ENCODE results near the gene HPRT1.
"Not testable (repeated sequence)": the region's sequence is repeated elsewhere in the genome, so short reads cannot be mapped to it uniquely, and the experiment has no call there.

HPRT1 gene, protein sequence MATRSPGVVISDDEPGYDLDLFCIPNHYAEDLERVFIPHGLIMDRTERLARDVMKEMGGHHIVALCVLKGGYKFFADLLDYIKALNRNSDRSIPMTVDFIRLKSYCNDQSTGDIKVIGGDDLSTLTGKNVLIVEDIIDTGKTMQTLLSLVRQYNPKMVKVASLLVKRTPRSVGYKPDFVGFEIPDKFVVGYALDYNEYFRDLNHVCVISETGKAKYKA

DNA sequence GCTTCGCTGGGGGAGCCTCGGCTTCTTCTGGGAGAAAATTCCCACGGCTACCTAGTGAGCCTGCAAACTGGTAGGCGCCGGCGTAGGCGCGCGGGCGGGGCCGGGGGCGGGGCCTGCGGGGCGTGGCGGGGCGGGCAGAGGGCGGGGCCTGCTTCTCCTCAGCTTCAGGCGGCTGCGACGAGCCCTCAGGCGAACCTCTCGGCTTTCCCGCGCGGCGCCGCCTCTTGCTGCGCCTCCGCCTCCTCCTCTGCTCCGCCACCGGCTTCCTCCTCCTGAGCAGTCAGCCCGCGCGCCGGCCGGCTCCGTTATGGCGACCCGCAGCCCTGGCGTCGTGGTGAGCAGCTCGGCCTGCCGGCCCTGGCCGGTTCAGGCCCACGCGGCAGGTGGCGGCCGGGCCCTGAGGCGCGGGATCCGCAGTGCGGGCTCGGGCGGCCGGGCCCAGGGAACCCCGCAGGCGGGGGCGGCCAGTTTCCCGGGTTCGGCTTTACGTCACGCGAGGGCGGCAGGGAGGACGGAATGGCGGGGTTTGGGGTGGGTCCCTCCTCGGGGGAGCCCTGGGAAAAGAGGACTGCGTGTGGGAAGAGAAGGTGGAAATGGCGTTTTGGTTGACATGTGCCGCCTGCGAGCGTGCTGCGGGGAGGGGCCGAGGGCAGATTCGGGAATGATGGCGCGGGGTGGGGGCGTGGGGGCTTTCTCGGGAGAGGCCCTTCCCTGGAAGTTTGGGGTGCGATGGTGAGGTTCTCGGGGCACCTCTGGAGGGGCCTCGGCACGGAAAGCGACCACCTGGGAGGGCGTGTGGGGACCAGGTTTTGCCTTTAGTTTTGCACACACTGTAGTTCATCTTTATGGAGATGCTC is at the start of gene HPRT1:
Gene HPRT1 (plus strand): TSS at position 161 of the 857 bp plus-strand sequence. CDS start 147 bp downstream, at position 308.
- no peak for FAIRE-seq
- DNase-seq (ENCODE audit: low spot score) = peak; percentile 73

DNA sequence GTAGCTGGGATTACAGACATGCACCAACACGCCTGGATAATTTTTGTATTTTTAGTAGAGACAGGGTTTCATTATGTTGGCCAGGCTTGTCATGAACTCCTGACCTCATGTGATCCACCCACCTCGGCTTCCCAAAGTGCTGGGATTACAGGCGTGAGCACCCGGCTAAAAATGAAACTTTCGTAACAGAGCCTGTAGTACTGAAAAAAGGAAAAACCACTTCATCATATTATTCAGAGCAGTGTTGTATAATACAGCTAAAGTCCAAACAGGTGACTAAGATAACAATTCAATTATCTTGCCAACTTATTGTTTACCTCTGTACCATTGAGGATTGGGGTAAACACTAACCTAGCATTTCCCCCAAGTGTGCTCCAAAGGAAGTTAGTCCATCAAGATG is 43.9 kb upstream of the HPRT1 start:
- FAIRE-seq = no peak
- DNase-seq (ENCODE audit: low spot score) = no peak

DNA sequence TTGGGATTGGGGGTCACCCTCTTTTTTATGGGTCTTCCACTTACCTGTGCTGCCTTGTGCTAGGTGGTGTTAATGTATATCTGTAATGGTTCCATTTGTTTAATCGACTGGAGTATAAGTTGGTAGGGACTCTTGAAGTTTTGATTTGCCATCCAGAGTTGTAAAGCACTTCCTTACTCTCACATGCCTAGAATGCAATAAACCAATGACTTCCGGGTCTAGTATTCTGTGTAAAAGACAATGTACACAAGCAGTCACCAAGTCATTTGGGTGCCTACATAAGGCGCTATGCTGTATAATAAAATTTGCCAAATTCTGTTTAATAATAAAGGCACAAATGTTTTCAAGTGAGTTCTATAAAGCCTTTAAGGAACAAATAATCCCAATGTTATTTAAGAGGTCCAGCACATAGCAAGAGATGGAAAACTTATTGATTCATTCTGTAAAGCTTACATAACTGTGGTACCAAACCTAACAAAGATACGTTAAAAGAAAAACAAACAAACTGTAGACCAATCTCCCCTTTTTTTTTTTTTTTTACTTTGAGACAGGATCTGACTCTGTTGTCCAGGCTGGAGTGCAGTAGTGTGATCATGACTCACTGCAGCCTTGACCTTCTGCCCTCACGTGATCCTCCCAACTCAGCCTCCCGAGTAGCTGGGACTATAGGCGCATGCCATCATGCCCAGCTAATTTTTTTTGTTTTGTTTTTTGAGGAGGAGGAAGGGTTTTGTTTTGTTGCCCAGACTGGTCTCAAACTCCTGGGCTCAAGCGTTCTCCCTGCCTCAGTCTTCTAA is 41.5 kb upstream of the HPRT1 start:
- no peak for FAIRE-seq
- no peak for DNase-seq (ENCODE audit: low spot score)

DNA sequence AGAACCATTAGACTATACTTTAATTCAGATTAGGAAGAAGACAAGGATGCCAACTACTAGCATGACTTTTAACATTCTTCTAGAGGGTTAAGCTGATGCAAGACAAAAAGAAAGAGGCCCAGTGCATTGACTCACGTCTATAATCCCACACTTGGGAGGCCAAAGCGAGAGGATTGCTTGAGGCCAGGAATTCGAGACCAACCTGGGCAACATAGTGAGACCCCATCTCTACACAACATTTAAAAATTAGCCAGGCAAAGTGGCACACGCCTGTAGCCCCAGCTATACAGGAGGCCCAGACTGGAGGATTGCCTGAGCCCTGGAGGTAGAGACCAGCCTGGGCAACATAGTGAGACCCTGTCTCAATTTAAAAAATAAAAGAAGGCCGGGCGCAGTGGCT is 40.2 kb upstream of the HPRT1 start:
- FAIRE-seq = no peak
- no peak for DNase-seq (ENCODE audit: low spot score)

DNA sequence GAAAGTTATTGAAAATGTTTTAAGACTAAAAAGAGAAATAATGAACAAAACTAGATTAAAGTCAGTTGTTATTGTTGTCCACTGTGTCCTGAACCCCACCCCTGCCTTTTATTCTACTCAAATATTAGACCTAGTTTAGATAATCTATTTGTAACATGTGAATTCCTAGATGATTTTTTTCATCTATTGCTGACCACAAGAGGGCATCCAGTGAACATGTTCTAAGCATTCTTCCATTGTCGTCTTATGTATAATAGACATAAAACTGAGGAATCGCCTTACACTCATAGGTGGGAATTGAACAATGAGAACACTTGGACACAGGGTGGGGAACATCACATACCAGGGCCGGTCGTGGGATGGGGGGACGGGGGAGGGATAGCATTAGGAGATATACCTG is 36.4 kb upstream of the HPRT1 start:
- DNase-seq (ENCODE audit: low spot score) (no peak), FAIRE-seq (no peak)

DNA sequence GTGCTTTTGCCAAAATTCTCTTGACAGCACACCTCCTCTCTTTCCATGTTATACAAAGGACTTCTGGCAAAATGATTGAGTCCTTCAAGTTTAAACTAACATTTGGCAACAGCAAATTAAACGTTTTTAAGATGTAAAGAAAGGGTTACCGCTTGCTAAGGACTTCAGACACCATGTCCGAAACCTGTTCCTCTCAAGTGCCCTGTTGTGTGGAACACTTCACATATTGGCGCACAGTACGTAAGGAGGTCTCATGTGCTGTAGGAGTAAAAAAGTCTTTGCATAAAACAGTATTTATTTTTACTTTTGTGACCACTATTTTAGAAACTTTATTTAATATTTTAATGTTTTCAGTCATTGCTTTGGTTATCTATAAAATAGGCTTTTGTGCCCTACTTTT is 33.7 kb upstream of the HPRT1 start:
- DNase-seq (ENCODE audit: low spot score) = no peak
- no peak for FAIRE-seq

DNA sequence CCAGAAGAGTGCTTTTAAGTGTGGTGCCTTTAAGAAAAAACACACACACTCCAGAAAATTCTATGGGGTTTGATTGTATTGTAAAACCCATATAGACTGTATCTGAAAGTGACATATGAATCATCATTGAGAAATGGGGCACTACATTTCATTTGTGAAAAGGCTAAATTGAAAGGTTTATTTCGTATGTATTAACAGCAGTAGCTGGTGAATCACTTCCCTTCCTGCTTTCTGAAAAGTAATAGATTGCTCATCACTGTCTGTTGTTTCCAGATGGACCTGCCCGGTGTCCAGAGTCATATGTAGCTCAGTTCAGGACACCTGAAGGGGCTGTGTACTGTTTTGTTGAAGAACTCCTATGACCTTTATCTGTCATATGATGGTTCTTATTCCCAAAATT is 28.1 kb upstream of the HPRT1 start:
- DNase-seq (ENCODE audit: low spot score) = no peak
- FAIRE-seq = no peak

DNA sequence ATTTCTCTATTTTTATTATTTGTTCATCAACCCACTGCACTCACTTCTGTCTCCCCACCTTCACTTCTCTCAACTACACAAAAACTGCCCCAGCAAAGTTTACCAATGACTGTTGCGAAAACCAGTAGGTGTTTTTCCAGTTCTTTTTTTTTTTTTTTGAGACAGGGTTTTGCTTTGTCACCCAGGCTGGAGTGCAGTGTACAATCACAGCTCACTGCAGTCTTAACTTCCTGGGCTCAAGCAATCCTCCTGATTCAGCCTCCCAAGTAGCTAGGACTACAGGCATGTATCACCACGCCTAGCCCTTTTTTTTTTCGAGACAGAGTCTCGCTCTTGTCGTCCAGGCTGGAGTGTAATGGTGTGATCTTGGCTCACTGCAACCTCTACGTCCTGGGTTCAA is 24.1 kb upstream of the HPRT1 start:
- DNase-seq (ENCODE audit: low spot score) (no peak), FAIRE-seq (no peak)

DNA sequence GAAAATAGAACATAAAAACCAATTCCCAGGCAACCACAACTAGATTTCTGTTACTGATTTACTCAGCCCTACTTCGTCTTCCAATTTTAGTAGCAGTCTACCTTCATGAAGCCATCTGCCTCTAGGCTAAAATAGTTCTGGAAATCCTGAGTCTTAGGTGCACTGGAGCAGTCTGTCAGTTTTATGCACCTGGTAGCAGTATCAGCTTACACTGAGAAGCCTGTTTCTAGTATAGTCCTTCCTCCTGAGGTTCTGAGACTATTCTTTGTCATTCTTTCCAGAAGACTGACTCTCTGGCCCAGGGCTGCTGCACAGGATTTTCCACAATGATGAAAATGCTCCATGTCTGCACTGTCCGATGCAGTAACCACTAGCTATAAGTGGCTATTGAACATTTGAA is 16.9 kb upstream of the HPRT1 start:
- no peak for FAIRE-seq
- no peak for DNase-seq (ENCODE audit: low spot score)

DNA sequence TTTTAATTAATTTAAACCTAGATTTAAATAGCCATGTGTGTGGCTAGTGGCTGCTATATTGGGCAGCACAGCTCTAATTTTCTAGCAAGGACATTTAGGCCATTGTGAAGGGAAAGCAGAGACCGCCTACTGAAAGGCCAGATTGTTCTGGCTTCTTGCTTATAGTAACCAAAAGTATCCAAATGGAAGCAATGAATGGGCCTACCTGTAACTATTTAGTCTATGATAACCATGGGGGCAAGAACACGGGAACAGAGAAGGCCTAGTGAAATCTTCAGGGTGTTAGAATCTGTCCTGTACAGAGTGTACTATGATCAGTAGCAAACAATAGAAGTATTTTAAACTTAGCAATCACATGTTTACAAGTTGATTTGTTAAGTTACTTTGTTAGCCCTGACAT is 16.5 kb upstream of the HPRT1 start:
- FAIRE-seq = no peak
- no peak for DNase-seq (ENCODE audit: low spot score)

DNA sequence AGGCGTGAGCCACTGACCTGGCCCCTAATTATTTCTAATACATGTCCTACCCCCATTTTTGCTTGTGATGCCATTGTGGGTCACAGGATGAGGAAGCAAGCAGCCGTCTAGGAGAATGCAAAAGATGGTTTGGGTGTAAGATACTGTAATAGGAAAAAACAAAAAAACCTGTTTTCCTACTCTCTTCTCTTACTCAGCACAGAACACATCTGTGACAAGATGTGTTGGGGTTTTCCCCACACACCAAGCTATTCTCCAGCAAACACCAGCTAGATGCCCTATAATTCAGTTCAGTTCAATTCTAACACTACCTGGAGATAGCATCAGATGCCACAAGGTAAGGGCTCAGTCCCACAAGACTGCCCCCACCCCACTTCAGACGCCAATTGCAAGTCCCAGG is 15.3 kb upstream of the HPRT1 start:
- FAIRE-seq = no peak

DNA sequence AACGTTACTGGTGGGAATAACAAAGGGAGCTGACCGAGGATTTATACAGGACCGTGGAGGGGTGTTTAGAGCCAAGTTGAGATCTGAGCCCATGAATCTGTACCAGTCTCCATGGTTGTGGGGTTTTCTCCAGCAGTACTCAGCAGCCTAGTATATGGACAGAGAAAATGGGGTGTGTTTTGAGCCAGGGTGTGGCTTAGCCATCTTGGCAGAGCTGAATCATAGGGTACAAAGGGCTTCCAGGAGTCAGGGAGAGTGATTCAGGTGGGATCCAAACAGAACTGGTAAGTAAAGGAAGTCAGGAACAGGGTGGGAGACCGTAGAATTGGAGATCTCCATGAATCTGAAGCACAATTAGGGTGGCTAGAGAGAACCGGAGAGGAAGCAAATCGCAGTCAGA is 7.4 kb upstream of the HPRT1 start:
- FAIRE-seq (no peak), DNase-seq (ENCODE audit: low spot score) (no peak)

More for the DNA sequence above, 15.3 kb upstream of the HPRT1 start:
- DNase-seq (ENCODE audit: low spot score) = no peak

DNA sequence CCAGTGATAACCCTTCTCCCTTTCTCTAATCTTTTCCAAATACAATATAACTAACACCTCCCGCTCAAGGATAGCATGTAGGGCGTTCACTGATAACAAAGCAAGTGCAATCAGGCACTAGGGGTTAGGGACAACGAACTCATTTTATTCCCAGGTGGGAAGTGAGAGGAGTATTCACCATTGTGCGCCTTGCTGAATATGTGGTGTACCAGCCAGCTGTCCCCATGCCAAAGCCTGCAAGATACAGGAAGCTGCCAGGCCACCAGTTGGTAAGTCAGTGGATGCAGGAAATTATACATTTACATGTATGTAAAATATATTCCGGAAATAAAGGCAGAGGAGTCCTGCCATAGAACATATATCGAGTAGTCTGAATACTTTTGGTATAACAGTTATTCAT is 6.3 kb upstream of the HPRT1 start:
- DNase-seq (ENCODE audit: low spot score) (no peak), FAIRE-seq (no peak)

DNA sequence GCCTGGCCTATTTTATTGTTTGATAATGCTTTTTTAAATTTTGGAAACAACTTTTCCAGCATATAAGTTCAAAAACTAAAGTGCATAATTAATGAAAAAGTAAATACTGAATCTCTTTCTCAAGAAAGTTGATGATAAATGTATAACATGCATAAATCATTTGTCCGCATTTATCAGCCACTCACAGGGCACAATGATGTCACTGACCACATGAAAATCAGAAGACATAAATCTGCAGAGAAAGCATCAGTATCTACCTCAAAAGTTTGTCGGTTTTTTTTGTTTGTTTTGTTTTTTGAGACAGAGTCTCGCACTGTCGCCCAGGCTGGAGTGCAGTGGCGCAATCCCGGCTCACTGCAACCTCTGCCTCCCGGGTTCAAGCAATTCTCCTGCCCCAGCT is 5.5 kb upstream of the HPRT1 start:
- FAIRE-seq = no peak
- DNase-seq (ENCODE audit: low spot score) = no peak

DNA sequence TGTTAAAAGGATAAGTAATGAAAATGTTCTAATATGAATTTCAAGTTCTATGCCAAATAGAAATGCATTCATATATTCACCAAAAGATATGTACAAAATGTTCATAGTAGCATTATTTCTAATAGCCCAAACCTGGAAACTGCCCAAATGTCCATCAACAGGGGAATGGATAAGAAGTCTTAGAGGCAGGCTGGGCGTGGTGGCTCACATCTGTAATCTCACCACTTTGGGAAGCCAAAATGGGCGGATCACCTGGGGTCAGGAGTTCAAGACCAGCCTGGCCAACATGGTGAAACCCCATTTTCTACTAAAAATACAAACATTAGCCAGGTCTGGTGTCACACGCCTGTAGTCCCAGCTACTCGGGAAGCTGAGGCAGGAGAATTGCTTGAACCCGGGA is 2.3 kb upstream of the HPRT1 start:
- DNase-seq (ENCODE audit: low spot score) (no peak), FAIRE-seq (no peak)

DNA sequence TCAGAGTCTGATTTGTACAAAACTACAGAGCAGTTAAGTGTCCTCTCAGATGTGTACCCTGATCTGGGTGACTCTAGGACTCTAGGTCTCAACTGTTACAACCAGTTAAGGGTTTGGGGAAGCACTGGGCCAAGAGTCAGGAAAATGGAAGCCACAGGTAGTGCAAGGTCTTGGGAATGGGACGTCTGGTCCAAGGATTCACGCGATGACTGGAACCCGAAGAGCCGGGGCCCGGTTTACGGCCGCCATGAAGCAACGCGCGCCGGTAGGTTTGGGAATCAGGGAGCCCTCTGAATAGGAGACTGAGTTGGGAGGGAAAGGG is 321 bp upstream of the HPRT1 start:
- DNase-seq (ENCODE audit: low spot score) = no peak
- no peak for FAIRE-seq

DNA sequence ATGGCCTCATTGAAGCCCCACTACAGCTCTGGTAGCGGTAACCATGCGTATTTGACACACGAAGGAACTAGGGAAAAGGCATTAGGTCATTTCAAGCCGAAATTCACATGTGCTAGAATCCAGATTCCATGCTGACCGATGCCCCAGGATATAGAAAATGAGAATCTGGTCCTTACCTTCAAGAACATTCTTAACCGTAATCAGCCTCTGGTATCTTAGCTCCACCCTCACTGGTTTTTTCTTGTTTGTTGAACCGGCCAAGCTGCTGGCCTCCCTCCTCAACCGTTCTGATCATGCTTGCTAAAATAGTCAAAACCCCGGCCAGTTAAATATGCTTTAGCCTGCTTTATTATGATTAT is 876 bp downstream of the HPRT1 start:
- no peak for FAIRE-seq
- DNase-seq (ENCODE audit: low spot score) = no peak

DNA sequence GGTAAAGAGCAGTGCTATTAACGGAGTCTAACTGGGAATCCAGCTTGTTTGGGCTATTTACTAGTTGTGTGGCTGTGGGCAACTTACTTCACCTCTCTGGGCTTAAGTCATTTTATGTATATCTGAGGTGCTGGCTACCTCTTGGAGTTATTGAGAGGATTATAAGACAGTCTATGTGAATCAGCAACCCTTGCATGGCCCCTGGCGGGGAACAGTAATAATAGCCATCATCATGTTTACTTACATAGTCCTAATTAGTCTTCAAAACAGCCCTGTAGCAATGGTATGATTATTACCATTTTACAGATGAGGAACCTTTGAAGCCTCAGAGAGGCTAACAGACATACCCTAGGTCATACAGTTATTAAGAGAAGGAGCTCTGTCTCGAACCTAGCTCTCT is 1.5 kb downstream of the HPRT1 start:
- no peak for FAIRE-seq
- DNase-seq (ENCODE audit: low spot score) = no peak

DNA sequence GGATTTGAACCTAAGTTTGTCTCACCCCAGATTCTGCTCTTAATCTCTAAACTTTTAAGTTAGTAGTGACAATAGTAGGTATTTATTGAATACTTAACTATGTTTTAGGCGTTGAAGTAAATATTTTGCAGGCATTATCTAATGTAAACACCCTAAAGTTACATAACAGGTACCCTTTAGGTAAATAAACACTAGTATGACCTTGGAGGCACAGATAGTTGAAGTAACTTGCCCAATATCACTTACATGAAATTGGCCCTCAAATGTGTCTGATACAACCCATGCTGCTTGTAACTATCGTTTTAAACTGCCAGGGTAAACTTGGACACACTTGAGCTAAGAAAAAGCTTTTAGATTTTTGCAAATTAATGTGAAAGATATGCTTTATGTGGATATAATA is 3.0 kb downstream of the HPRT1 start:
- DNase-seq (ENCODE audit: low spot score) (no peak), FAIRE-seq (no peak)

DNA sequence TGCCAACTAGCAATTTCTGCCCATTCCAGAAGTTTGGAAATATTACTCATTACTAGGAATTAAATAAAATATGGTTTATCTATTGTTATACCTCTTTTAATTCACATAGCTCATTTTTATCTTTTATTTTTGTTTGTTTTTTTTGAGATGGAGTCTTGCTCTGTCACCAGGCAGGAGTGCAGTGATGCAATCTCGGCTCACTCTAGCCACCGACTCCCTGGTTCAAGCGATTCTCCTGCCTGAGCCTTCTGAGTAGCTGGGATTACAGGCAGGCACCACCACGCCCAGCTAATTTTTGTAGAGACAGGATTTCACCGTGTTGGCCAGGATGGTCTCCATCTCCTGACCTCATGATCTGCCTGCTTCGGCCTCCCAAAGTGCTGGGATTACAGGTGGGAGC is 4.5 kb downstream of the HPRT1 start:
- not testable (repeated sequence) for DNase-seq (ENCODE audit: low spot score); FAIRE-seq

DNA sequence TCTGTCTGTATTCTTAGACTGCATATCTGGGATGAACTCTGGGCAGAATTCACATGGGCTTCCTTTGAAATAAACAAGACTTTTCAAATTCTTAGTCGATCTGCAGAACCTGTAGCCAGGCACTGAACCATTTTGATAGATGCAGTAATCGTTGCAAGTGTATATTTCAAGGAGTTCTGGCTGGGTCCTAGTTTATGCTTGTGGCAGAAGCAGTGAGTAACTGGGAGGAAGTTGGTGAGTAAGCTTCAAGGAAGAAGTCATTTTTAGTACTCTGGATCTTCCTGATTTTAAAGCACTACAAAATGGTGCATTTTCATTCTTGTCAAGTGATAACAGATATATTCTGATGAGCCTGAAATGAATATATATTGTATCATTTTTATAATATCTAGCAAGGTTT is 9.5 kb downstream of the HPRT1 start:
- DNase-seq (ENCODE audit: low spot score) (no peak), FAIRE-seq (no peak)

DNA sequence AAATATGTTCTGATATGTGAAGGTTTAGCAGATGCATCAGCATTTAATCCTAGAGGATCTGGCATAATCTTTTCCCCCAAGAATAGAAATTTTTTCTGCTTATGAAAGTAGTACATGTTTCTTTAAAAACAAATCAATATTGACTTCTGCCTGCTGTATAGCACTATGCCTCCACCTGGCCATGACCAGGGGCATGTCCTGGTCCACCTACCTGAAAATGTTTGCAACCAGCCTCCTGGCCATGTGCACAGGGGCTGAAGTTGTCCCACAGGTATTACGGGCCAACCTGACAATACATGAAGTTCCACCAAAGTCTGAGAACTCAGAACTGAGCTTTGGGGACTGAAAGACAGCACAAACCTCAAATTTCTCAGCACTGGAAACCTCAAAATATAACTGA is 10.0 kb downstream of the HPRT1 start:
- DNase-seq (ENCODE audit: low spot score) (no peak), FAIRE-seq (no peak)

DNA sequence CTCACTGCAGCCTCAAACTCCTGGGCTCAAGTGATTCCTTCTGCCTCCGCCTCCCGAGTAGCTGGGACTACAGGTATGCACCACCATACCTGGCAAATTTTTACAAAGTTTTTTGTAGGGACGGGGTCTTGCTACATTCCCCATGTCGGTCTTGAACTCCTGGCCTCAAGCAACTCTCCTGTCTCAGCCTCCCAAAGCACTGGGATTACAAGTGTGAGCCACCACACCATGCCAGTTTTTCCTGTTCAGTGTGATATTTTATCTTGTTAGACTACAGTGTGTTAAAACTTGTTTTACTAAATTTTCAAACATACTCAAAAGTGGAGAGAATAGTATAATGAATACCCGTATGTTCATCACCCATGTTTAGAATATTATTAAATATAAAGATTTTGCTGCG is 12.1 kb downstream of the HPRT1 start:
- DNase-seq (ENCODE audit: low spot score) (no peak), FAIRE-seq (no peak)
